RKO (cell line): ENCODE measurements around the gene SULT1C4.
A peak's percentile ranks its signal among the peaks of the same experiment; 100 is the strongest.

Source experiments
- DNase-seq: peaks from one replicate; pipeline ENCODE4 v3.0.0-alpha.2; 2016; ENCODE audit warnings: low spot score

The SULT1C4 gene

DNA sequence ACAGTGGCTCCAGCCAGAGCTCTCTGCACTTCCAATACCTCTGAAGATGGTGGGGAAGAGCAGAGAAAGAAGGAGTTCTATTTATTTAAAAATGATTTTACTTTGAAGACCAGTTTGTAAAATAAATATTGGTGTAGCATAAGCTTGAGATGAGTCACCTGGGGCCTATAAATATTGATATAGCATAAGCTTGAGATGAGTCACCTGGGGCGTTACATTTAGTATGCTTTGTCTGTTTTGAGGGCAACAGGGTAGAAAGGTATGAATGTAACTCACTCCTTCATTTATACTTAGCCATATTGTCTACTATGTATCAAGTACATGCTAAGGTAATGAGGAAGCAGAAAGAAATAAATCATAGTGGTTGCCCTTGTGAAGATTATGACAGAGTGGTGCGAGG is 7.7 kb upstream of the SULT1C4 start:
- no peak for DNase-seq

DNA sequence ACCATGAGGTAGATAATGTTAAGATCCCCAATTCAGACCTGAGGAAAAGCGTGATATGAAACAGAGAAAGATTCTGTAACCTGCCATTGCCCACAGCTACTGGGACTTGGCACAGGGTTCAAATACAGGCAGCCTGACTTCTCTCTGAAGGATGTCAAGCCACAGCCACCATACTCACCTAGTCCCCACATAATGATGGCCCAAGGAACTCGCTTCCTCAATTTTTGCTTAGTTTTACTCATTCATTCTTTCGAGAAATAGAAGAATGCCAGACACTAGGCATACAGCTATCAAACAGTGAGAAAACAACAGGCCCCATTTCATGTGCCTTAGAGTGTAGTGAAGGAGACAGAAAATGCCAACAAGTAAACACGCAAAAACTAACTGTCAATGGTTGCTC is 980 bp upstream of the SULT1C4 start:
- DNase-seq, result no peak

- DNase-seq, result no peak
Observed at GRCh38 chr2:108377401-108377800, 353 bp upstream of the SULT1C4 start.

- no peak for DNase-seq
Observed at GRCh38 chr2:108378851-108379250, 1.1 kb downstream of the SULT1C4 start.

GRCh38 chr2:108382196-108382595 is 4.4 kb downstream of the SULT1C4 start:
- DNase-seq, result no peak

DNA sequence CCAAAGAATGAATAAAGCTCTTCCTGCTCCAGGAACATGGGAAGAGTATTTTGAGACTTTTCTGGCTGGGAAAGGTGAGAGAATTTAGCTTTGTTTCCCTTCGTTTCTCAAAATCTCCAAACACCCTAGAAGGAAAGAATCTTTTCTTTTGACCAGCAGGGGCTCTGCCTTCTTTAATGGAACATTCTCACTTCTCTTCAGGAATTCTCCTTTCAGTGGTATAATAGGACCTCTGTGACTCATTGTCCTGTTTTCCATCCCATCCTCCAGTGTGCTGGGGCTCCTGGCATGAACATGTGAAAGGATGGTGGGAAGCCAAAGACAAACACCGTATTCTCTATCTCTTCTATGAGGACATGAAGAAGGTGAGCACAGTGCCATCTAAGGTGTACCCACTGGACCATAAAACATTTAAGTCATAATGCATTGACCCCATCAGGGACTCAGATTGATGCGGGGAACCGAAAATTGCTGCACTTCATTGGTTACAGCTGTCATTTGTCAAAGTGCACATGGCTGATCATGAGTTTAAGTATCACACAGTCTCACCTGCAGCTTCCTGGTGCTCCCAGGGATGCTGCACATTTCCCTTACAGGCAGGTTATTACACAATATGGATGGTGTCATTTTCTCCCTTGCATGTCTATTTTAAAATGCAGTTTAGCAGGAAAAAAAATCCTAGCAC is 5.5 kb downstream of the SULT1C4 start:
- no peak for DNase-seq

GRCh38 chr2:108384662-108385393 is 7.1 kb downstream of the SULT1C4 start:
- DNase-seq, result no peak

DNA sequence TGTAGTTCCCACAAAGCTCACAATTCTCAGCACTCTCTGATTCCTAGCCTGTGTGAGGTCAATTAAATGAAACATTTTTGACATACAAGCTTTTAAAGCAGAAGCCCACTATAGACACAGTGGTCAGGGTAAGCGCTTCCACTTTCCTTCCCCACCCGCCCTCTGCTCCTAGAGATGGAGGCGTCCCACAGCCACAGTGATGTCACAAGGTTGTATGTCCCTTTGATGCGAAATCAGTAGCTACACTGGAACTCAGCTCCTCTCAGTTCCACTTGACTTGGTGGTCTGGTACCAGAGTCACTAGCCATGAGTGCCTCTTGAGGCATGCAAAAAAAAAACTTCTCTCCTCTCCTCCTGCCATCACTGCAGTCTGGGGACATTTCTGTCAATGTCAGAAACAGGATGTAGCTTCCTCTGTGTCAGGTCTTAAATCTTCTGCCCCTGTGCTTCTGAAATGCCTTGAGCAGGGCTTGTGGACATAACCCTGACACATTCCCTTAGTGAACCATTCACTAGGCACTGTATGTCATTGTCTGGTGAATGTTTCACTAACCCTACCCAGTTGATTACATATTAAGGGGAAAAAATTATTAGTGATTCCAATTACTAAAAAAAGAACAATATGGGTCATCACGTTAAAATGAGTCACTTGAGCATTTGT is 7.8 kb downstream of the SULT1C4 start:
- no peak for DNase-seq

GRCh38 chr2:108388045-108388444 is 10.3 kb downstream of the SULT1C4 start:
- peak; percentile 8 for DNase-seq

GRCh38 chr2:108390340-108390739 is 12.6 kb downstream of the SULT1C4 start:
- DNase-seq, result no peak

- no peak for DNase-seq
Observed at GRCh38 chr2:108392029-108392428, 14.3 kb downstream of the SULT1C4 start.

GRCh38 chr2:108393197-108393596 is 15.4 kb downstream of the SULT1C4 start:
- DNase-seq, result no peak

DNA sequence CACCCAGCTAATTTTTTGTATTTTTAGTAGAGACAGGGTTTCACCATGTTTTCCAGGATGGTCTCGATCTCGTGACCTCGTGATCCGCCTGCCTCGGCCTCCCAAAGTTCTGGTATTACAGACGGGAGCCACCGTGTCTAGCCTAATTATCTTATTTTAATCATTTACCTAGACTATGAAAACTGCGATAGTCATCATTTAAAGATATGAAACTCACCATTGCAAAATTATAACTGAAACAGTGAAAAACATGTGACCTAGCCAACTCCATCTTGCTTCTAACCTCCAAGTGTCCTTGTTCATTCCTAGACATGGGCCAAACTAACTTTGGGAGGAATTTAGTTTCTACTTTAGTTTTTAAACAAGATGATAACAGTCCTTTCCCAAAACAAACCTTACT is 17.4 kb downstream of the SULT1C4 start:
- DNase-seq, result no peak

DNA sequence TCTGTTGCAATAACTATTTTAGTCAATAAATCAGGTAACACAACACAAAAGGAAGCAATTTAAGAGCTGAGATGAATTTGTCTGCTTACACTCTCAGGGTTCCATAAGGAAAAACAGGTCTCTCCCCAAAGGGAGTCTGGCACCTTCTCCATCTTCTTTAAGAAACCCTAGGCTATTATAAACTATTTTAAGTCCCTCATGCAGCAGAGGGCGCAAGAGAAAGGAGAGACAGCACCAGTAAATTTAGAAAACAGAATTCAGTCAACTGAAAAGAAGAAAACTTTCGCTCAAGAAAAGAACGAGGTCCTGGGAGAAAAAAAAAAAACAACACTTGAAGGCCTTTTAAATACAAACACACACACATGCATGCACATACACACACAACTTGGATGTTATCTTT is 19.1 kb downstream of the SULT1C4 start:
- DNase-seq, result peak; percentile 43

- DNase-seq, result no peak
Observed at GRCh38 chr2:108399479-108399878, 21.7 kb downstream of the SULT1C4 start.

DNA sequence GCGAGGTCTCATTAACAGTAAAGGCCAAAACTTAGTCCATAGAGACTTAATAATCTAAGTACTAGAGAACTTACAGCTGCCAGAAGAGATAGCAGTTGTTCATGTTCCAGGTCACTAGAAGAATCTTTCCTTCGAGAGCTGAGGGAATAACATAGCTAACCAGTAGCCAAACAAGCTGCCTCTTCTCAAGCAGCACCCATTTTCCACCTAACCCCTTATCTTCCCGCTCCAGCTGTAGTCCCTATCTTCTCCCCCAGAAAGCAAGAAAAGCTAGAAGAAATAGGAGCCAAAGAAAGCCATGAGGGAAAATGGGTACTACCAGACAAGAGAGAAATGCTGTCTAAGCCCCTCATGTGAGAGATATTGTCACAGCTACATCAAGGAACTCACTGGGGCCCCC is 24.0 kb downstream of the SULT1C4 start:
- no peak for DNase-seq

- no peak for DNase-seq
Observed at GRCh38 chr2:108403494-108403893, 25.7 kb downstream of the SULT1C4 start.

DNA sequence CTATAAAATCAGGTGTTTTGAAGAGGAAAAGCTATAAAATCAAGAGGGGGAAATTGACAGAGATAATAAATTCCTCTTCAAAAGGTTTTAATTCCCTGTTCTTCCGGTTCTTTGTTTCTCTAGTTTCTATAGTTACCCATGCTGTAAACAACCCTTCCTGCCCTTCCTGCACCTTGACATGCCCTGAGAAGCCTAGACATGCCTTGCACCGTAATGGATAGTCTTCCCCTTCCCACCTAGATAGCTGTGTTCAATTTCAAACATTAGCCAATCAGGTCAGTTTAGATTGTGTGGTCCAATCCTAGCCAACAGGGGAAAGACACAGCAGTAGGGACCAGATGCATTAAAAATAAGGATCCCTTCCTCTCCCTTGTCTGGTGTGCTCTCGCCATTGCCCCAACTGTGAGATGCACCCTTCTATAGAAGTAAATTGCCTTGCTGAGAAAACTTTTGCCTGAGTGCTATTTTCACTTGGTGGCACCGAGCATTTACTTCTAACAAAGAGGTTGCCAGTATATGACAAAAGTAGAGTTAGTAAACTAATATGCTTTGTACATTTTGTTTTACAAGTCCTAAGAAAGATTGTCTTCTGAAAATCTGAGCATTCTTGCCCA is 27.1 kb downstream of the SULT1C4 start:
- no peak for DNase-seq

- no peak for DNase-seq
Observed at GRCh38 chr2:108407864-108408729, 30.3 kb downstream of the SULT1C4 start.

DNA sequence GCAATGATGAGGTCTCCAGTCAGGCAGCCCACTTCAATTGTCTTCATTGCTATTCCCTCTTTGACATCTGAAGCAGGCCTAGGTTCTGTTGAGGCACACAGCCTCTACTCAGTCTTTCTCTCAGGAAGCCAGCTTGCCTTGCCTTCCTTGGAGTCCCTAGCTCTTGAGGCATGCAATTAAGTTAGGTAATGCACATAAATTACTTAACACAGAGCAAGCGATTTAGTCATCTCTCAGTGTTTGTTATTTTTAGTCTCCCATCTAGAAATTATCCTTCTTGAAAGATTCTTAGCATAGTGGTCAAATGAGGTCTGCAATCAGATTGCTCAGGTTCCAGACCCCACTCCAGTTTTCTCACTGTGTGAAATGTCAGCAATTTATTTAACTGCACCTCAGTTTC is 32.0 kb downstream of the SULT1C4 start:
- DNase-seq, result no peak

DNA sequence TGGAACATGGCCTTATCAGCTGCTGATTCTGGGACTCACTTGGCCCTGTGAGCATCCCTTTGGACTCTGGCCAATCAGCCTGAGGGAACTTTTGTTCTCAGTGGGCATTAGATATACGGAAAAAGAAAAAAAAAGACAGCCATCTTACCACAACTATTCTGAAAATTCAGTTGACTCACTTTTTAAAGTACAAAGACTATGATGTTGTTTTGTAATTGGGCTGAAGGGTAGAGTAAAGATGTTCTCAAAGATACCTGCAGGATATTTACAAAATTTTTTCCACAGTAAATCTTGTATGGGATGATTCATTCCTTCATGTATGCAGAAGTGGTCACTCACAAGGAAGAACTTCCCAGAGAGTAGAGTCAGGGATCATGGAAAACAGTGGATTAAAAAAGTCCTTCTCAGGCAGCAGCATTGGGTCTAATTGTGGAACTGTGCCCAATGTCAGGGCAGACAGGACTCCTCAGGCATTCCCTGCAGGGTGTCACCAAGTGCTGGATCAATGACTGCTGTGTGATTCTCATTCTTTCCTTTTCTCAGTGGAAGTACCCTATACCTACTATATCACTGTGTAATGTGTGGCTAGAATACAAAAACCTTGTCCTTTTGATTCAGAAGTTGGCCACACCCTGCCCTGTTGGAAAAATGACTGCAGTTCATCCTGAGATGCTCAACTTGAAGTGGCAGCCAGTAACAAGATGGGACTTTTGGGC is 35.4 kb downstream of the SULT1C4 start:
- peak; percentile 10 for DNase-seq
